ENCODE results near the gene FOXP1. TPM values are rescaled to one million over a fixed set of nuclear protein-coding genes. Genes with fewer than 3 reads are reported as not detected.

FOXP1 gene
- total RNA-seq, 1 experiment from 2014 or later = 75.3 TPM

- H4K8ac ChIP-seq (replicated peaks; ENCODE audit: insufficient read length, low read depth, low read length) = no peak overlapping the region
- no peak overlapping the region for H4K5ac ChIP-seq (ENCODE audit: insufficient read length, low read depth, low read length)
- no peak overlapping the region for H3K23ac ChIP-seq (ENCODE audit: insufficient read length, low read depth, low read length)
- no peak overlapping the region for H3K9ac ChIP-seq (ENCODE audit: extremely low read depth, insufficient read length, low read length)
- H4K20me1 ChIP-seq (ENCODE audit: control insufficient read depth, insufficient read depth, insufficient read length) = no peaks in the 10 kb centered on the region
- no peak overlapping the region for H2BK20ac ChIP-seq (ENCODE audit: low read depth, low read length, poor library complexity, severe bottlenecking)
- DNase-seq = peak; percentile 80
- H2BK15ac ChIP-seq (ENCODE audit: low read depth, low read length) = no peak overlapping the region
- no peak overlapping the region for H2AFZ ChIP-seq (ENCODE audit: low read length)
- H2BK120ac ChIP-seq (ENCODE audit: low read depth, low read length, poor library complexity, severe bottlenecking) = no peak overlapping the region
- Mint-ChIP-seq H3K4me3 (peak overlapping the region in 1 of 2 experiments; percentile 39; a peak in 1 of 5 replicates), H3K27me3 (ENCODE audit: low read depth) (no peaks in the 10 kb centered on the region), H3K9me3 (no peaks in the 10 kb centered on the region), H3K27ac (peak overlapping the region; percentile 12 to 93 (median 84); a peak in 5 of 7 replicates), H3K4me1 (peaks cover 32 to 35% of the 10 kb centered on the region in 2 experiments), H3K36me3 (ENCODE audit: insufficient read depth in 1 of 3, low read depth in 3 of 3) (peaks cover 2 to 15% (median 8%) of the 10 kb centered on the region in 3 experiments; a peak in 4 of 7 replicates)
- no peak overlapping the region for H3K4me2 ChIP-seq (ENCODE audit: insufficient read depth, insufficient read length, low read length)
- no peak overlapping the region for H3K27ac ChIP-seq (ENCODE audit: insufficient read length, low read depth, low read length)
- H3K79me2 ChIP-seq (ENCODE audit: insufficient read depth, low read length) = no peaks in the 10 kb centered on the region
- no peak overlapping the region for H2BK5ac ChIP-seq (ENCODE audit: insufficient read length, low read length)
- no peaks in the 10 kb centered on the region for H3K27me3 ChIP-seq (ENCODE audit: insufficient read depth, low read length)
- no peak overlapping the region for H3K18ac ChIP-seq (ENCODE audit: insufficient read length, low read depth, low read length)
- no peaks in the 10 kb centered on the region for H3K9me3 ChIP-seq (ENCODE audit: control insufficient read depth, low read depth, low read length)
- H3K56ac ChIP-seq (ENCODE audit: insufficient read length, low read depth, low read length) = no peak overlapping the region
- no peak overlapping the region for H2AK5ac ChIP-seq (ENCODE audit: insufficient read length, low read length)
- no peak for TF ChIP-seq CTCF (conservative IDR thresholded peaks at IDR 0.05)
- H3K23me2 ChIP-seq (ENCODE audit: insufficient read length, low read depth, low read length, poor library complexity, severe bottlenecking) = no peaks in the 10 kb centered on the region
- no peak overlapping the region for H2BK12ac ChIP-seq (ENCODE audit: insufficient read length, low read depth, low read length)
- H3K79me1 ChIP-seq (ENCODE audit: insufficient read depth, low read depth, low read length, poor library complexity, severe bottlenecking) = no peaks in the 10 kb centered on the region
- H4K91ac ChIP-seq (ENCODE audit: insufficient read length, low read depth, low read length) = no peak overlapping the region
- H3T11ph ChIP-seq (ENCODE audit: low read length) = no peak overlapping the region
- WGBS (ENCODE audit: extremely low coverage, insufficient read length, low lambda C conversion rate) = no CpG with 5 or more reads among the region's 7 CpGs
- no peak overlapping the region for H3K14ac ChIP-seq (ENCODE audit: insufficient read depth, low read length)
- no peak overlapping the region for H3K4ac ChIP-seq (ENCODE audit: low read depth, low read length)
- H3K4me1 ChIP-seq (ENCODE audit: insufficient read depth, low read length) = peaks cover 11% of the 10 kb centered on the region; the same call in 1 of the 2 replicates
These were observed 440.9 kb downstream of the FOXP1 start for GRCh38 chr3:71142441-71143161.

Measured in H9 (cell line).